Astrocyte of the cerebellum (primary cell): ENCODE data around the gene TNRC6A.
A peak's percentile ranks its signal among the peaks of the same experiment; 100 is the strongest.

ENCODE experiments used
- DNase-seq: peaks from one replicate; pipeline ENCODE4 v3.0.0-alpha.2; 2011; ENCODE audit warnings: low read depth
- H3K4me3 ChIP-seq: 2 replicates; pipeline ENCODE4 v1.5.1; 2011; ENCODE audit warnings: mild to moderate bottlenecking, low read depth, low read length, moderate library complexity
- CTCF ChIP-seq: IDR thresholded peaks from 2 replicates; pipeline ENCODE4 v1.5.1; 2012; ENCODE audit warnings: low read length, low read depth, moderate library complexity, mild to moderate bottlenecking; ENCODE audit errors: missing control alignments
- in situ Hi-C: cut with HindIII; loops from 2 replicates; pipeline ENCODE4 v1.10.0; 2017; ENCODE audit warnings: low sequenced_read_pairs

TNRC6A gene

GRCh38 chr16:24825696-24826095 lies 96.2 kb downstream of the TNRC6A start:
- no peak overlapping the region for H3K4me3 ChIP-seq
- no peak for TF ChIP-seq CTCF
- DNase-seq, result no peak
- in situ Hi-C loops, result loop anchor here (10.0 kb wide), 1 partner anchor 109 kb away; no protein-coding TSS in a partner anchor

DNA sequence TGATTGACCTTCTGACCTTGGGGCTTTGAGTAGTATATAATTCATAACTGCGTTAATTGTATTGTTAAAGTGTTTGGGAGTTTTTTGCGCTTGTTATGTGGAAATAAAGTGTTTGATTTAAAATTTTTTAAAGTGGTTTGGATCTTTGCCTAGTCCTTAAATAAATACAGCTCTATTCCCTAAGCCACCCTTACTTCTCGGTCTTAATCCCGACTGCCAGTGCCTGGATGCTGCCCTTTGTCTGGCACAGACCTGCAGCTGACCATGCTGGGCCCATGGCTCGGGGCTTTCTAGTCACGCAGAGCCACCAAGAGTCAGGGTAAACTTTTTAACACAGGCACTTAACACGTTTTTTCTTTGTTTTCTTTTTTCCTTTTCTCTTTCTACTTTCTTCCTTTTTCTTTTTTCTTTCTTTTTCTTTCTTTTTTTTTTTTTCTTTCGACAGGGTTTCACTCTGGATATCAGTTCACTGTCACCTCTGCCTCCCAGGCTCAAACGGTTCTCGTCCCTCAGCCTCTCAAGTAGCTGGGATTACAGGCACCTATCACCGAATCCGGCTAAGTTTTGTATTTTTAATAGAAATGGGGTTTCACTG lies 96.7 kb downstream of the TNRC6A start:
- no peak for DNase-seq
- in situ Hi-C loops, result loop anchor here (10.0 kb wide), 1 partner anchor 109 kb away; no protein-coding TSS in a partner anchor
- H3K4me3 ChIP-seq, result no peak overlapping the region
- TF ChIP-seq CTCF, result no peak

DNA sequence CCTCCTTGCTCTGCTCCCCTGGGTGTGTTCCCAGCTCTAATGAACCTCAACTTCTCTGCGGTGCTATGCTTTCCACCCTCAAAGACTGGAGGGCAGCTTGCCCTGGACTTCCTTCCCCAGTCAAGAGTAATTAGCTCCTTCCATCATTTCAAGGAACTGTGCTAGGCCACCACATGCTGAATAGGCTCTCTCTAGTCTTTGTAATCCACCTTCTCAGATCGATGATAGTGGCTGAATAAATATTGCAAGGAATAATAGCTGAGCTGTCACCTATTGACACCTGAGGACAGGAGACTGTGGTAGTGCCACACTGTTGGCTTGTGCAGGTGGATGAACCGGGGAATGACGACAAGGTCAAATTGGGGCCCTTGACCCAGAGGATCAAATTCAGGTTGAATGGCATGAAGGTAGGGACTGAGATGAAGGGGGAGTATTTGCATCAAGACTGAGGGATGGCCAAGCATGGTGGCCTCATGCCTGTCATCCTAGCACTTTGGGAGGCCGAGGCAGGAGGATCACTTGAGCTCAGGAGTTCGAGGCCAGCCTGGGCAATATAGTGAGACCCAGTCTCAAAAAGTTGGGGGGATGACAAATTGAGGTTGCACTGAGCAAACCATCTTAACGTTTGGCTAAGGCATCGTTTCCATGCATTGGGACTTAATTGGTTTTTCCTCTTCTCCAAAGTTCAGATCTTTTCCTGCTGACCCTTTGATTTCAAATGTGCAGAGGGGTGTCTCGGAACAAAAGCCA lies 97.5 kb downstream of the TNRC6A start:
- no peak overlapping the region for H3K4me3 ChIP-seq
- no peak for DNase-seq
- in situ Hi-C loops, result loop anchor here (10.0 kb wide), 1 partner anchor 108 kb away; no protein-coding TSS in a partner anchor
- TF ChIP-seq CTCF, result no peak

DNA sequence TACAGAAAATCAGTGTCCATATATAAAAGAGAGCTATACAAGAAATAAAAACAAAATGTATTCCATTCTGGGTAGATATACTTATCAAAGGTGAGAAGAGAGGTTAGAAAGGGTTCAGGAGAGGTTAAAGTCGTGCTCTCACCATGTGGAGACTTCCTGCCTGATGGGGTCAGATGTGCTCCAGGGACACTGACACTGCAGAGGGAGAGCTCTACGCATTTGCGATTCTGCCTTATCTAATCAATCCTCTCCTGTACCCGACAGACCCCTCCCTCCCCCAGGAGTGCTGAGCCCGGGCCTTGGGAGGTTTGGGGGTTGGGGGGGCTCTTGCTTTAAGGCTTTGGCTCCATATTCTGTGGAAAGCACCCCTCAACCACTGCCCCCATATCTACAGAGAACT lies 99.7 kb downstream of the TNRC6A start:
- no peak overlapping the region for H3K4me3 ChIP-seq
- in situ Hi-C loops, result loop anchor here (10.0 kb wide), 1 partner anchor 106 kb away; no protein-coding TSS in a partner anchor
- DNase-seq, result no peak
- TF ChIP-seq CTCF, result no peak

DNA sequence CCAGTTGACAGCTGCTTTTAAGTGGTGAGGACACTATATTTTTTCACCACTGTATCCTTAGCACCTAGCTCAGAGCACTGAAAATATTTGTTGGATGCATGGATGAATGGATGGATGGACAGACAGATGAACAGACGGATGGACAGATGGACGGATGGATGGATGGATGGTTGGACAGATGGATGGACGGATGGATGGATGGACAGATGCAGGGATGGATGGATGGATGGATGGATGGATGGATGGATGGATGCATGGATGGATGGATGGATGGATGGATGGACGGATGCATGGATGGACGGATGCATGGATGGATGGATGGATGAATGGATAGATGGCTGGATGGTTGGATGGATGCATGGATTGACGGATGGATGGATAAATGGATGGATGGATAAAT lies 103.9 kb downstream of the TNRC6A start:
- in situ Hi-C loops, result no loop called here
- H3K4me3 ChIP-seq, result no peak overlapping the region
- no peak for DNase-seq
- TF ChIP-seq CTCF, result no peak

DNA sequence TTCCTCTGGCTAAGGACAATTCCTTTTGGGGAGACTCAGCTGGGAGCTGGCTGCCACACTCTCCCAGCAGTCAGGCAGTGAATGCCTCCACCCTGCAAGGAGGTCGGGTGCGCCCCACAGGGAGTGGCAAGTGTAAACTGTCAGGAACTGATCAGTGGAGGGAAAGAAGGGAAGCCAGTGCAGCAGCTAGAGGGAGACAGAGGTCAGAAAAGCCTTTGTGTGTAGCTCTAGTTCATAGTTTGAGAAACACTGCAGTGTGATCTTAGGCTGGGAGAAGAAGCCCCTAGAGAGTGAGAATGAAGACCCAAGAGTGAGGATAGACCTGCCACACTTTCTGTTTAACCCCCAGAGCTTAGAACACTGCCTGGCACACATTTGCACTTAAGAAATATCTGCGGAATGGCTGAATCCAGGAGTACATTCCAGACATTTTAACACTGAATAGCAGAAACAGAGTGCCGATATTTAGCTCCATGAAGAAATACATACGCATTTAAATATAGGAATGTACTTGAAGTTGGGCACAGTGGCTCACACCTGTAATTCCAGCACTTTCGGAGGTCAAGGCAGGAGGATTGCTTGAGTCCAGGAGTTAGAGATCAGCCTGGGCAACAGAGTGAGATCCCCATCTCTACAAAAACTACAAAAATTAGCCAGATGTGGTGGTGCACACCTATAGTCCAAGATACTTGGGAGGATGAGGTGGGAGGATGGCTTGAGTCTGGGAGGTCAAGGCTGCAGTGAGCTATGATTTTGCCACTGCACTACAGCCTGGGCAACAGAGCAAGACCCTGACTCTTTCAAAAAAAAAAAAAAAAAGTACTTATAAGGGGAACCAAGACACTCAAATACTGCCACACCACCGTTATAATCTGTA lies 105.2 kb downstream of the TNRC6A start:
- no peak overlapping the region for H3K4me3 ChIP-seq
- in situ Hi-C loops, result no loop called here
- TF ChIP-seq CTCF, result peak; percentile 76
- DNase-seq, result peak; percentile 9
